Hematopoietic multipotent progenitor cell treated with erythropoietin and hydrocortisone succinate and interleukin-3 and kit ligand, for 8 days (in vitro differentiated cells): ENCODE data around the gene NOL11.
A peak's percentile ranks its signal among the peaks of the same experiment; 100 is the strongest.
"Not testable (repeated sequence)": the region's sequence is repeated elsewhere in the genome, so short reads cannot be mapped to it uniquely, and the experiment has no call there.

Experiments used
- DNase-seq: peaks from one replicate; pipeline ENCODE4 v3.0.0-alpha.2; 2015

Gene NOL11

DNA sequence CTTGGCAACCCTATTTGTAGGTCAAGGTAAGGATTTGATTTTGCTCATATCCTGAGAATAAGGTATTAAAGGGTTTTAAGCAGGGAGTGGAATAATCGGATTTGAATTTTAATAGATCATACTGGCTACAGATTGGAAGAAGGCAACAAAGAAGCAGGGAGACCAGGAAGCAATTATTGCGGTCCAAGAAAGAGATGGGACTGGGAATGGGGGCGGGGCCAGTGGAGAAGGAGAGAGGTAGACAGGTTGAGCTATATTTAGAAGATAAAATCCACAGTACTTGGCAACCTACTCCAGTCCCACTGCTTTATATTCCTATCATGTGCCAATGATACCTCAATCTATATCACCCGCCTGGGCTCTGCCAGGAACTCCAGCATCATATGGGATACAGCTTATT lies 5.8 kb upstream of the NOL11 start:
- no peak for DNase-seq

GRCh38 chr17:67712375-67712774 lies 5.4 kb upstream of the NOL11 start:
- DNase-seq: no peak

GRCh38 chr17:67713169-67713568 lies 4.6 kb upstream of the NOL11 start:
- DNase-seq: no peak

DNA sequence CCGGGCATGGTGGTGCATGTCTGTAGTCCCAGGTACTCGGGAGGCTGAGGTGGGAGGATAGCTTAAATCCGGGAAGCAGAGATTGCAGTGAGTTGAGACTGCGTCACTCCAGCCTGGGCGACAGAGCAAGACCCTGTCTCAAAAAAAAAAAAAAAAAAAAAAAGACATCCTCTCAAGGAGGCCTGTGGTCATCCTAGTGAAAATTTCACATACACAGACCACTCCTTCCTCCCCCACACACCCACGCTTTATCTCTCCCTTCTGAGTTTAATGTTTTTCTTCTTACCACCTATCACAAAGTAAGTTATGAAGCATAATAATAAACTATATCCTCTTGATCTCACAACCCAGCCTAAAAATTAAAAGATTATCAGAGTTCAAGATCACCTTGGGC lies 1.3 kb upstream of the NOL11 start:
- DNase-seq: no peak

DNA sequence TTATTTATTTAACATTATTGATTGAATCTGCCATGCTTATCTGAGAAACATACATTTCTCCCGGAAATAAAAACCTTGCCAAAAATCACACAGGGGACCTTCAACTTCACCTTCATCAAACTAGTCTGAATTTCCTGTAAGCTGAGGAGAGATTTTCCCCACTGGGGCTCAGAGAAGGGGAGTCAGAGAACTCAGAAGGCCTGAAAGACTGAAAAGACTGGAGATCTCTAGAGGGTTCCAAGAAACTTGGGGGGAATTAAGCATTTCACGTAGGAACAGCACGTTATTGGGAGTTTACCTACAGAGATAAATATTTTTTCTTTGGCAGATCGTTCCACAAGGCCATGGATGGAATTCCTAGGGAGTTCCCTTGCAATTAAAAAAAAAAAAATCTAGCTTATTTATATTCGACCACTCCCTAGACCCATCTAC lies 528 bp upstream of the NOL11 start:
- DNase-seq: no peak

GRCh38 chr17:67718325-67718941 lies 697 bp downstream of the NOL11 start:
- DNase-seq: peak; percentile 65

DNA sequence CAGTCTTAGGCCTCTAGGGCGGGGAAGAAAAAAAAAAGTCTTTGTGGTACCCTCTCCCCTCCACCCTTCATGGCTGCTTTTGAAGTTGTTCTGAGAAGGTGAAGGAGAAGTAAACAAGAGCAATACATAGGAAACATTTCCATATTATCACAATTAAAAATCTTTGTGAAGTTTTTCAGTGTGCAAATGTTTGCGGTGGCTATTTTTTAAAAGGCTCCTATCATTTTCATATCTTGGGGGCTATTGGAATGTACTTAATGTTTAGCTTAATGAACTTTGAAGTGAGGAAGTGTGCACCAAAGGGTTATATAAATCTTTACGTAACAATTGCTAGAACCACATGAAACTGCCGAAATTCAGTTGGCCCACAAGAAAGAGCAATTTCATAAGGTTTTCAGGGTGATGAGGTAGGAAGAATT lies 7.6 kb downstream of the NOL11 start:
- DNase-seq: no peak

DNA sequence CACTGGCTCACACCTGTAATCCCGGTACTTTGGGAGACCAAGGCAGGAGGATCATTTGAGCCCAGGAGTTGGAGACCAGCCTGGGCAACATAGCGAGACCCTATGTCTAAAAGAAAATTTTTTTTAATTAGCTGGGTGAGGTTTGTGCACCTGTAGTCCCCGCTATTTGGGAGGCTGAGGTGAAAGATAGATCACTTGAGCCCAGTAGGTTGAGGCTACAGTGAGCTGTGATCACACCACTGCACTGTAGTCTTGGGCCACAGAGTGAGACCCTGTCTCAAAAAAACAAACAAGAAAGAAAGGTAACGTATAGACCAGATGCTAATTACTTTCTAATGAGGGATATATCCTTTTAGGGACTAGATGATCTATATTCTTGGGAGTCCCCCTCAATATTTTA lies 8.1 kb downstream of the NOL11 start:
- no peak for DNase-seq

GRCh38 chr17:67727152-67728039 lies 9.7 kb downstream of the NOL11 start:
- DNase-seq: not testable (repeated sequence)

DNA sequence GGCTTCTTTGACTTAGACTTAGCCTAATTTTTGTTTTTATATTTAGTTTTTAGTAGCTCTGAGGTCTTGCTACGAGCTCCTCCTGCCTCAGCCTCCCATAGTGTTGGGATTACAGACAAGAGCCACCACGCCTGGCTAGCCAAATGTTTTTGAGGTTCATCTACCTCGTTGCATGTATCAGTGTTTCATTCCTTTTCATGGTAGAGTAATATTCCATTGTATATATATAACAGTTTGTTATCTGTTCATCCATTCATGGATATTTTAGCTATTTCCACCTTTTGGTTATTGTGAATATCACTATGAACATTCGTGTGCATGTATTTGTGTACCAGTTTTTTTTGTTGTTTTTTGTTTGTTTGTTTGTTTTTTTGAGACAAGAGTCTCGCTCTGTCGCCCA lies 12.2 kb downstream of the NOL11 start:
- DNase-seq: no peak

DNA sequence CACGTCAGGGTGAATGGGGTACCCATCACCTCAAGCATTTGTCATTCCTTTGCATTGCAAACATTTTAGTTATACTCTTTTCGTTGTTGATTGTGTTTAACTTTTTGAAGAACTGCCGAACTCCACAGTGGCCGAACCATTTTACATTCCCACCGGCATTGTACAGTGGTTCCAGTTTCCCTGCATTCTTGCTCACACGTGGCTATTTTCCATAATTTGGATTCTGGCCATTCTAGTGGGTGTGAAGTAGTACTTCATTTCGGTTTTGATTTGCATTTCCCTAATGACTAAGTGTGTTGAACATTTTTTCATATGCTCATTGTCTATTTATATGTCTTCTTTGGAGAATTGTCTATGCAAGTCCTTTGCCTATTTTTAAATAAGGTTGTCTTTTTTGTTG lies 13.0 kb downstream of the NOL11 start:
- no peak for DNase-seq

- no peak for DNase-seq
Observed at GRCh38 chr17:67733449-67733848, 15.7 kb downstream of the NOL11 start.

- no peak for DNase-seq
Observed at GRCh38 chr17:67737145-67737544, 19.4 kb downstream of the NOL11 start.

GRCh38 chr17:67742025-67742424 lies 24.3 kb downstream of the NOL11 start:
- DNase-seq: no peak

- peak; percentile 65 for DNase-seq
Observed at GRCh38 chr17:67746704-67747571, 29.2 kb downstream of the NOL11 start.

GRCh38 chr17:67747681-67748235 lies 30.0 kb downstream of the NOL11 start:
- DNase-seq: no peak

DNA sequence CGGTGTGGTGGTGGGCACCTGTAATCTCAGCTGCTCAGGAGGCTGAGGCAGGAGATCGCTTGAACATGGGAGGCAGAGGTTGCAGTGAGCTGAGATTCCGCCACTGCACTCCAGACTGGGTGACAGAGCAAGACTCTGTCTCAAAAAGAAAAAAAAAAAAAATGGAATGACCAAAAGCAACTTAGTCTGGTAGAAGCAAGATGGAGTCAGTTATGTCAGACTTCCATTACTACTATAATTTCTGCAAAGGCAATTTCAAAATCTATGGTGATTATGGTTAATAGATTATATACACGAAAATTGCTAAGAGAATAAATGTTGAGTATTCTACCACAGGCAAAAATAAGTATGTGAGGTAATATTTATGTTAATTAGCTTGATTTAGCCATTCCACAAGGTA lies 32.3 kb downstream of the NOL11 start:
- DNase-seq: no peak

DNA sequence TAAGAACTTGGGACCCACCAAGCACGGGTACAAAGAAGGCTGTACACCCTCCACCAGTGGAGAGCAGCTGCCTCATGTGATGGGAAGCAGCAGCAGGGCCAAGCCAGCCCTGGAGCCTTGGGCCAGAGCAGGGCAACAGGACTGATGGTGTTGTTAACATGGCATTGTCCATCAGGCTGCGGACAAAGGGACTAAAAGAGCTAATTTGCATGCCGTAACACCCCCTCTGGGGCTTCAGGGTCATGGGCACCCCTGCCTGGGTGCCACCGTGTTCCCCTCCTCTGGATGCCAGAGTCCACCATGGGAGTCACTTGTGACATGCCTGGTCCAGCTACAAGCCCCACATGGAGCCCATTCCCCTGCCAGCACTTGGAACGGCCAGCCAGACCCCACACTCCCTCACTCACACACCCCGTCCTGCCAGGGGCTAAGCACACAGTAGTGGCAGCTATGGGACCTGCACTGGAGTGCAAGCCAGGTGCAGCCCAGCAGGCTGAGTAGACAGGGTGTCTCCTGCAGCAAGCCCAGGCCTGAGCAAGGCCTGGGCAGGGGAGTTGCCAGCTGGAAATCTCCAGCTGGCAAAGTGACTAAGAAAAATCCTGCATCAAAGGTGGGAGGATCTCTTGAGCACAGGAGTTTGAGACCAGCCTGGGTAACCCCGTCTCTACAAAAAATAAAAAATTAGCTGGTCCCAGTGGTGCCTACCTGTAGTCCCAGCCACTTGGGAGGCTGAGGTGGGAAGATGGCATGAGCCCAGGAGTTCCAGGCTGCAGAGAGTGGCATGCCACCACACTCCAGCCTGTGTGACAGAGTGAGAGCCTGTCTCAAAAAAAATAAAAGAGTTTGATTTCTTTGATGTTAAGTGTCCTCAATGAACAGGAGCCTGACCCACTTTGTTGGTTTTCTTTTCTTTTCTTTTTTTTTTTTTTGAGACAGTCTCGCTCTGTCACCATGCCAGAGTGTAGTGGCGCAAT lies 33.7 kb downstream of the NOL11 start:
- no peak for DNase-seq

DNA sequence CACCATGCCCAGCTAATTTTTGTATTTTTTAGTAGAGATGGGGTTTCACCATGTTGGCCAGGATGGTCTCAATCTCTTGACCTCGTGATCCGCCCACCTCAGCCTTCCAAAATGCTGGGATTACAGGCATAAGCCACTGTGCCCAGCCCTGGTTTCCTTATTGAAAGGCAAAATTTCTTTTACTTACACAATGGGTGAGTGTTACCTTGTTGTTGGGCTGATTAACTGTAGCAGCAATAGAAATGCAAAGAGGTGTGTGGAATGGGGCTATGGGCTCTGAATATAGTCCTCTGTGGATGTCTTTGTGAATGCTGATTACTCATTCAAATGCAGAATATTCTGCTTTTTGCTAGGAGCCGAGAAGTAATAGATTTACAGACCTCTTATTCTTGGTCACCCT lies 34.4 kb downstream of the NOL11 start:
- DNase-seq: not testable (repeated sequence)

DNA sequence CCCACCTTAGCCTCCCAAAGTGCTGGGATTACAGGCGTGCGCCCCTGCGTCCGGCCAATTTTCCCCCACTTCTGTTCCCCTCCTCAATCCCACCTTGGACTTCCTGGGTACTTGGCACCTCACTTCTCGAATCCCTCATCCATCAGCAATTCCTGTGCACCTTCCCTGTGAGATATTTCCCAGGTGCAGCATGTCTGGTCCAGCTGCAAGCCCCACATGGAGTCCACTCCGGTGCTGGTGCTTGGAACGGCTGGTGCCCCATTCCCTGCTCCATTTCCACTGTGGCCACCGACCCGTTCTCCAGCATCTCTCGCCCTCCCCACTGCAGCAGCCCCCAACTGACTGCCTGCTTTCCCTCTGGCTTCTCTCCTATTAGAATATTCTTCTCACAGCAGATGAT lies 35.3 kb downstream of the NOL11 start:
- no peak for DNase-seq

- no peak for DNase-seq
Observed at GRCh38 chr17:67754001-67754400, 36.3 kb downstream of the NOL11 start.

DNA sequence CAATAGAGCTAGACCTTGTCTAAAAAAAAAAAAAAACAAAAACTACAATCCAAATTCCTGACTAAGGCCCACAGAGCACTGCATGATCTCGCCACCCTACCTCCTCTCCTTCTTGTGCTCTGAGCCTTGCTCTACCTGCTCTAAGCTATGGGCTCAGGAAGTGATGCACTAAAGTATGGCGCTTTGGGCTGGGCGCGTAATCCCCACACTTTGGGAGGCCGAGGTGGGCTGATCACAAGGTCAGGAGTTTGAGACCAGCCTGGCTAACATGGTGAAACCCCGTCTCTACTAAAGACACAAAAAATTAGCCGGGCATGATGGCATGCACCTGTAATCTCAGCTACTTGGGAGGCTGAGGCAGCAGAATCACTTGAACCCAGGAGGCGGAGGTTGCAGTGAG lies 37.0 kb downstream of the NOL11 start:
- not testable (repeated sequence) for DNase-seq
